ENCODE results near the gene LYRM7.
"Not testable (repeated sequence)": the region's sequence is repeated elsewhere in the genome, so short reads cannot be mapped to it uniquely, and the experiment has no call there.

Gene LYRM7

DNA sequence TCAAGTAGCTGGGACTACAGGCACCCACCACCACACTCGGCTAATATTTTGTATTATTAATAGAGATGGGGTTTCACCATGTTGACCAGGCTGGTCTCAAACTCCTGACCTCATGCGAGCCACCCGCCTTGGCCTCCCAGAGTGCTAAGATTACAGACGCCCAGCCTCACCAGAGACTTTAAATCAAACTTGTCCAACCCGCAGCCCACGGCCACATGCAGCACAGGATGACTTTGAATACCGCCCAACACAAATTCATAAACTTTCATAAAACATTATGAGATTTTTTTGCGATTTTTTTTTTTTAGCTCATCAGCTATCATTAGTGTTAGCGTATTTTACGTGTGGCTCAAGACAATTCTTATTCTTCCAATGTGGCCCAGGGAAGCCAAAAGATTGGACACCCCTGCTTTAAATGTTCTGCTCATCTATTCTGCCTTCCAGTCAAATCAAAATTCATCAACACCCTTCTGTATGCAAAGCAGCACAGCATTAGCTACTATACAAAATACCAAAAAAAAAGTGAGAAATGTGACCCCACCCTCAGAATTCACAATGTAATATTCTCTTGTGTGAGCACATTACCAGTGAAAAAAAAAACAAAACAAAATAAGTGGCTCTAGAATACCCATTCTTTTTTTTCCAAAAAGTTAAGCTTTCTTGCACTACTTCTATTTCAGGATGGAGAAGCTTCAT, 50.4 kb downstream of the LYRM7 start:
- DNase-seq (ENCODE audit: low read depth in 2 of 2), result no peak

DNA sequence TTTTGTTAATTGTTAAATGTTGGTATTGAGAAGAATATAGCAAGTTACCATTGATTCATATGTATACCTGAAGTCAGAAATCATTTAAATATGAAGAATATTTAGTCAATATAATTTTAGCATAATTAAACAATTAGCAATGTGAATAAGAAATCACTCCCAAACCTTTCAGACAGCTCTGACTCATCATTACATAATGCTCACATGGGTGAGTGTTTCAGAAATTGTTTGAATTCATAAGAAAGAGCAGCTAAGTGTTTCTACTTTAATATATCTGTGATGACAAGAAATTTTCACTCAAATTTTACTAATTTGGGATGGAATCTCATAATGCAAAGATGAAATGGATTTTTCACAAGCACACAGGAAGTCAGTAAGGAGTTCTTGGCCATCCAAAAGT, 51.1 kb downstream of the LYRM7 start:
- no peak for DNase-seq (ENCODE audit: low read depth in 2 of 2)

DNA sequence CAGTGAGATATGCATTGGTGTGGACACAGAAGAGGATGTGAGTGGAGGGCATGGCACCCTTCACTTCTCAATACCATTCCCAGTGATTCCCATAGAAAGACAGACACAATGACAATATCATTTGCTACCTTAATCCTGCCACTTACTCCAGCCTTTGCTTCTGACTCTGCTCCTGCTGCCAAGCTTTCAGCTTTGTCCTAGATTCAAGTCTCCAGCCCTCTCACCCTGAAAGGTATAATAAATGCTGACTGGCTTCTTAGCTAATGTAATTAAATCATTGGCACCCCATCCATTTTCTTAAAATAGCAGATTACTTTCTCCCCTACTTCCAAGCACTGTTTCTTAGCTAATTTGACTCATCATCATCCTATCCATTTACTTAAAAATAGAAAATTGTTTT, 52.0 kb downstream of the LYRM7 start:
- DNase-seq (ENCODE audit: low read depth in 2 of 2), result no peak

DNA sequence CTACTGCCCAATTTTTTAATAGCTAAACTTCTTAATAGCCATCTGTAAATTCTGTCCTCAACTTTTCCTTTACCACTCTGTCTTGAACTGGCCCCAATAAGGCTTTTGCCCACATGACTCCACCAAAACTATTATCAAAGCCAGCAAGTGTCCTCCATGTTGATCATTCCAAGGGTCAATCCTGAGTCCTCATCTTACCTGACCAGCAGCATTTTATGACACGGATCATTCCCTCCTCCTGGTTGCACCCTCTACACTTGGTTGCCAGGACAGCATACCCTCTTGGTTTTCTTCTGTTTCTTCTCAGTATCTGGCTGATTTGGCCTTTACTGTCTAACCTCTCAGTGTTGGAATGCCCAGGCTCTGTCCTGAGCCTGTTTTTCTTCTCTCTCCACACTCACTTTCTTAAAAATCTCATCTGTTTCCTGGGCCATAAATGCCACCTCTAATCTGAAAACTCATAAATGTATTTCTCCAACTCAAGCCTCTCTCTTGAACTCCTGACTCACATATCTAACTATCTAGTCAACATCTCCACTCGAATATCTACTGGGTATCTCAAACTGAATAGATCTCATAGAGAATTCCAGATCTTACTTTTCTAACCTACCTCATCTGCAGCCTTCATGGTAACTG, 53.1 kb downstream of the LYRM7 start:
- no peak for DNase-seq (ENCODE audit: low read depth in 2 of 2)

DNA sequence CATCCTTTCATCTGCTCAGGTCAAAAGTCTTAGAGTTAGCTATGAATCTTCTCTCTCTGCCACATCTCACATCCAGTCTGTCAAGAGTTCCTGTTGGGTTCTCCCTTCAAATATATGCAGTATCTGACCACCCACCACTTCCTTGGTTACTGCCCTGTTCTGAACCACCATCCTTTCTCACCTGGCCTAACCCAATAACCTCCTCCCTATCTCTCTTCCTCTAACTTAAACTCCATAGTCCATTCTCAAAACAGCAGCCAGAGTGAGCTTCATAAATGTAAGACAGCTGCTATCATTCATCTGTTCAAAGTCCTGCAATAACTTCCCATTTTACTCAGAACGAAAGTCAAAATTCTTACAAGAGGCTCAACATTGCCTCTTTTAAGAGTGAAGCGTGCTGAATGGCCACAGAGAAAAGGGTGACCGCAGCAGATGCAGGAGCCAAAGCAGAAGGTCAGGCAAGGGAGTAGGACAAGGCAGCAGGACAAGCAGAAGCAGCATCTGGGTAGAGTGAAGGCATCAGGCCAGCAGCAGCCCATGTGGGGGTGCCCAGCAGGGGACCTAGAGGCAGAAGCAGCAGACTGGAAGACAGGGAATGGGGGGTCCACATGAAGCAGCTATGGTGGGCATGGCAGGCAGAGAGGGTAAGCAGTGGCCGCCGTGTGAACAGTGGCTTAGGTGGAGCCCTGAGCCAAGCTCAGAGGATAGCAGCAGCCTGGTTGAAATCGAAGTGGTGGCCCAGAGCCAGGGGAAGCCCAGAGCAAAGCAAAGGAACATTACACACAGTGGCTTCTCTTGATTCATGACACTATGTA, 53.9 kb downstream of the LYRM7 start:
- DNase-seq (ENCODE audit: low read depth in 2 of 2), result no peak

DNA sequence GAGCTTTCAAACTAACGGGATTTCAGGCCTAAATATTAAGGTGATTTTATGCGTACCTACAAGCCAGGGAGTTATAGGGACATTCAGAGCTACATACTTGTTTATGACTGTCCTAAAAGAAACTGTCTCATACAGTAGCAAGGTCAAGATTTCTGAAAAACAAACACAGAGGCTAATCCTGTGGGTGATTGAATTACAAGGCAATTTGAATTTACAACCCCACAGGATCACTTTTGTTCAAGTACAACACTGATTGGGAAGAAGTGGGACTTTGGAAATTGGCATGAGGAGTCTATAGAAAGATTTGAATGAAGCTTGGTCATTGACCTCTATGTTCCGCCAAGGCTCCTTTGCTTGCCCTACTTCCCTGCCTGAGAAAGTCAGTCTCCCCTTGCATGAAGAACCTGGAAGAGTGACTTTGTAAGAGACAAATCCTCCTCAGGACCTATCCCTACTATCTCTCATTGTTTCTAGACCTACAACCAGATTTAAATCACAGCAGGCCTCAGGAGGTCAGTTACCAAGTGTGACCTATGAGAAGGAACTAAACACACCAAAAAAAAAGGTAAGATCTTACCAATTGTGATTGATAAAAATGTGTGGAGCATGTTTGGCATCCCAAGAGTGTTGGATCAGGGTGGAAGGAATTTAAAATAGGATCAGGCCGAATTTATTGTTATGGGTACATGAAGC, 54.7 kb downstream of the LYRM7 start:
- DNase-seq (ENCODE audit: low read depth in 2 of 2), result no peak

DNA sequence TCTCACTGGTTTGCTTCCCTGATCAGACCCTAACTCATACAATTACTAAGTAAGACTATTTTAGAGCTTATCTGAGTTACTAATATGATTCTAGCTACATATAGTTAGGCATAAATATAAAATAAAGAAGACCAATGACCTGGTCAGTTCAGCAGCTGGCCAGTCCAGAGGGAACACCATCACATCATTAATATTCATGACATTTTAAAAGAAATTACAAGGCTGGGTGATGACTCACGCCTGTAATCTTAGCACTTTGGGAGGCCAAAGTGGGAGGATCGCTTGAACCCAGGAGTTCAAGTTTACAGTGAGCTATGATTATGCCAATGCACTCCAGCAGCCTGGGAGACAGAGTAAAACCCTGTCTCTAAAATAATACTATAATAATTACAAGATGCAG, 56.2 kb downstream of the LYRM7 start:
- DNase-seq (ENCODE audit: low read depth in 2 of 2), result no peak

DNA sequence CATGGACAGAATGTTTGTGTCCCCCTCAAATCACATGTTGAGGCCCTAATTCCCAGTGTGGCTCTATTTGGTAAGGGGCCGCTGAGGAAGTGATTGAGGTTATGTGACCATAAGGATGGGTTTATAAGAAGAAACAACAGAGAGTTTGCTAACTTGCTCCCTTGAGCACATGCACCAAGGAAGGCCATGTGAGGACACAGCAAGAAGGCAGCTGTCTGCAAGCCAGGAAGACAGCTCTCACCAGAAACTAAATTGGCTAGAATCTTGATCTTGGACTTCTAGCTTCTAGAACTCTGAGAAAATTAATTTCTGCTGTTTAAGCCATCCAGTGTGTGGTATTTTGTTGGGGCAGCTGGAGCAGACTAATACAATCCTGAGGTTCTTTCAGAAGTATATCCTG, 57.9 kb downstream of the LYRM7 start:
- no peak for DNase-seq (ENCODE audit: low read depth in 2 of 2)

DNA sequence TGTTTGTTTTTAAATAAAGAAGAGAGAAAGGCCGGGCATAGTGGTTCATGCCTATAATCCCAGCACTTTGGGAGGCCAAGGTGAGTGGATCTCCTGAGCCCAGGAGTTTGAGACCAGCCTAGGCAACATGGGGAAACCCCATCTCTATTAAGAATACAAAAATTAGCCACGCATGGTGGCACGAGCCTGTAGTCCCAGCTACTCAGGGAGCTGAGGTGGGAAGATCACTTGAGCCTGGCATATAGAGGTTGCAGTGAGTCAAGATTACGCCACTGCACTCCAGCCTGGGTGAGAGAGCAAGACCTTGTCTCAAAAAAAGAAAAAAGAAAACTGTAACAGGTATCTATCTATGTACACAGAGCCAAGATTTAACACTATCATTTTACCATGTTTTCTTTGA, 58.9 kb downstream of the LYRM7 start:
- no peak for DNase-seq (ENCODE audit: low read depth in 2 of 2)

DNA sequence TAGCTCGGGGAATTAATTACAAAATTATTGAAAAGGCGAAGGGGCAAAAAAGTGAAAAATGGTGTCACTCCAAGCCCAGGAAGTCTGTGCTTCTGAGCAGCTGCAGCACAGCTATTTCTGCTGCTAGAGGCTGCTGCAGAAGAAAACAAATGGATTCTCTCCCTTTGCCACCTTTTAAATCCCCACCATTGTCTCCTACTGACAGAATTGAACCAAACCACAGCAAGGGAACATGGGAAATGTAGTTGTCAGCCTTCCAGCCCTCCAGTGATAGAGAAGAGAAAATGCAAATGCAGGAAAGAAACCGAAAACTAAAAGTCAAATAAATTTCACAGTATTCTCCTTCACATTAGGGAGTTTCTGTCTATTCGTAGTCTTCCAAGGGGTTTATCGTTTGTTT, 59.7 kb downstream of the LYRM7 start:
- no peak for DNase-seq (ENCODE audit: low read depth in 2 of 2)

DNA sequence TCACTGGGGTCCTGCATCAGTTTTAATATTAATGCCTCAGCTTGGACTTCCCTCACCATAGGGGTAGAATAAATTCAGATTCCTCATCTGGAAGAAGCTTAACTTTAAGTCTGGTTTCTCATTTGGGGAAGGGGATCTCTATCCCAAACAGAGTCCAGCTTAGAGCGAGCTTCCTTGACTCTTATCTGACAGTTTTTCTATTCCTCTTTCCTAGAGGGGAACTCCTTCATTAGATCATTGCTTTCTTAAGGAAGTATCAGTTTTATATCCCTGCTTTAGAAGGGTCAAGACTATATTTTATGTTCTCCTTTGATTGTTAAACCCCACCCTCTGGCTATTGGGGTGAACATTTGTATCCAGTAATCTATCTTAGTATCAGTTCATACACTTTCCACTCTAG, 68.9 kb downstream of the LYRM7 start:
- DNase-seq (ENCODE audit: low read depth in 2 of 2), result no peak

DNA sequence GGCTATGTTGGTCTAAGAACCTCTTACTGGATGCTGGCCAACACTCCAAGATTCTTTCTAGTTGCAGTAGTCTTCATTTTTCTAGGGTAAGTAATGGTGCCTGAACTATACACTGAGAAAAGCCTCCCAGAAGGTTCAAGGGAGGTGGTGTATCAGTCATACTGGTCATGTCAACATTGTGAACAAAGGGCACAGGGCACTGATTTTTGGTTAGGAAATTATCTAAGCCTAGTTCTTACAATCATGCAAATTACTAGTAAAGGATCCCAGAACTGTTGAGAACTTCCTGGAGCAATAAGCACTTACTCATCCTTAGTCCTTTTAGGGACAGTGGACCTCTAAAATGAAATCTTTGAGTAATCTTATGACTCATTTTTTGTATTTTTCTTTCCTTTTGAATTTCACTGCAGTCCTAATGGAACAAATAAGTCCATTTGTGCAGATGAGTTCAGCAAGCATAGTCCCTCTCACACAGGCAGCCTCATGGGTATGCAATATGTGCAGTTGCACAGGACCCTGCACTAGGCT, 72.0 kb downstream of the LYRM7 start:
- DNase-seq (ENCODE audit: low read depth in 2 of 2), result peak; percentile 36 to 37

DNA sequence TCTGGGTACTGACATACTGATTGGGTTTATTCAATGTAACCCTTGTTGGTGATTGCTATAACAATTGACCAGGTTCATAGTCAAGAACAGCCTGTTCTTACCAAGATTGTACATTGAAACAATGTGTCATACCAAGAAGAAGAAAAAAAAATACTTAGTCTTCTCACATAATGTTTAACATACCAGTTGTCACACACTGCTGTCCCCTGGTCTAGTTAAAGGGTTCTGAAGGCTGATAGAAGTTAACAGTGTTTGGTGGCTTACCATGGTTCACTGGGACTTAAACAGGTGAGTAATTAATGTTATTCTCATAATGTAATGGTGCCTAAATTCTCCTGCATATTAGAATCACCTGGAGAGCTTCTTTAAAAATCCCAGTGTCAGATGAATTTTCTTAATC, 74.6 kb downstream of the LYRM7 start:
- no peak for DNase-seq (ENCODE audit: low read depth in 2 of 2)

DNA sequence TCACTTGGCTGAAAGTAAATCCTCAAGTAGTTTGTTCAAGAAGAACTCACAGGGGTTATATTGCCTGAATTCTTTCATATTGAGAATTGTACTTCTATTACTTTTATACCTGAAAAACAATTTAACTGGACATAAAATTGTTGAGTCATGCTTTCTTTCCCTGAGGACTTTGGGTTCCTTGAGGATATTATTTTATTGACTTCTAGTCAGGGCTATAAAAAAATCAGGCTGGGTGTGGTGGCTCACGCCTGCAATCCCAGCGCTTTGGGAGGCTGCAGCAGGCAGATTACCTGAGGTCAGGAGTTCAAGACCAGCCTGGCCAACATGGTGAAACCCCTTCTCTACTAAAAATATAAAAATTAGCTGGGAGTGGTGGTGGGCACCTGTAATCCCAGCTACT, 75.2 kb downstream of the LYRM7 start:
- no peak for DNase-seq (ENCODE audit: low read depth in 2 of 2)

DNA sequence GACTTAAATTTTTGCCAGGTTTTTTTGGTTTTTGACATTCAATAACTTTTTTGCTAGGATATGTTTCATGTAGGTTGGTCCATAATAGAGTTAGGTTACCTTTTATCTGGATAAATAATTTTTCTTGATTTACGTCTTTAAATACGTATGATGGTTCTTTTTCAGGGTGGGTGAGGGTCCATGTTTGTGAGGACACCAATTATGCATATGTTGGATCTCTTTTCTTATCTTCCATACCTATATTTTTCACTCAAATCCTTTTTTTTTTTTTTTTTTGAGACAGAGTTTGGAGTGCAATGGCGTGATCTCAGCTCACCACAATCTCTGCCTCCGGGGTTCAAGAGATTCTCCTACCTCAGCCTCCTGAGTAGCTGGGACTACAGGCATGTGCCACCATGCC, 75.8 kb downstream of the LYRM7 start:
- DNase-seq (ENCODE audit: low read depth in 2 of 2), result no peak

DNA sequence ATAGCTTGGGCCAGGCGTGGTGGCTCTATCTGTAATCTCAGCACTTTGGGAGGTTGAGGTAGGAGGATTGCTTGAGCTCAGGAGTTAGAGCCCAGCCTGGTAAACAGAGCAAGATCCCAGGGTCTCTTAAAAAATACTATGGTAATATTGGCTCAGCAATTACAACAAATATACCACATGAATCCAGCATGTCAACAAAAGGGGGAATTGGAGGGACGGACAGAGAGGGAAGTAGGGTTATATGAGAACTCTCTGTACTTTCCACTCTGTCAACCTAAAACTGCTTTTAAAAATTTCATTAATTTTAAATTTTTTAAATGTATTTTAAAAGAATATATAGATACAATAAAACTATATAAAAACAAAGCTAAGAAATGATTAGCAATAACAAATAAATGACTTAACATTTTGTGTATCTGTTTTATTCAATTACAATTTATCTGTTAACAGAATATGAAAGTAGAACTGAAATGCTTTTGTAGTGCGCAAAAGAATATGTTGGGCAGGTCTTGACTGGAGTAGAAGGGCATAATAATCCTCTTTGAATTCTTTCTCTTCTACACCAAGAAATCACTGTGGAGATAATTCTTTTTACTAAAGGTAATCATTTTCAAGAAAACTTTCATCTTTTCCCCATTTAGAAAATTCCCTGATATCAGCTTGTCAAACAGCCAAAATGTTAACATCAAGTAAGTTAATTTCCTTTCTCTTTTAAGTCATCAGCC, 80.2 kb downstream of the LYRM7 start:
- DNase-seq (ENCODE audit: low read depth in 2 of 2), result no peak

DNA sequence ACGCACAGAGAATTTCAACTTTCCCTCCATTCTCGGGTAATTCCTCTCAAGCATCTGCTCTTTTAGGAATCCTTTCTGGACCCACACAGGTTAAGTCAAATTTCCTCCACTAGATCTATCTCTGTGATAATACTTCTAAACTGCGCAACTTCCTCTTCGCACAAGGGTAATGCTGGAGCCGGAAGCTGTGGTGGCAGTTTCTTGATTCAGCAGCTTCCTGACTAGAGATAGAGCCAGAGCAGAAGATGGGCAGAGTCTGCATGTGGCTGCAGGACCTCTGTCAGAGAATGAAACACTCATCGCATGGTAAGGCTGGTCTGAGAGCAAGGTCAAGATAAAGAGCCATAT, 82.1 kb downstream of the LYRM7 start:
- DNase-seq (ENCODE audit: low read depth in 2 of 2), result no peak

DNA sequence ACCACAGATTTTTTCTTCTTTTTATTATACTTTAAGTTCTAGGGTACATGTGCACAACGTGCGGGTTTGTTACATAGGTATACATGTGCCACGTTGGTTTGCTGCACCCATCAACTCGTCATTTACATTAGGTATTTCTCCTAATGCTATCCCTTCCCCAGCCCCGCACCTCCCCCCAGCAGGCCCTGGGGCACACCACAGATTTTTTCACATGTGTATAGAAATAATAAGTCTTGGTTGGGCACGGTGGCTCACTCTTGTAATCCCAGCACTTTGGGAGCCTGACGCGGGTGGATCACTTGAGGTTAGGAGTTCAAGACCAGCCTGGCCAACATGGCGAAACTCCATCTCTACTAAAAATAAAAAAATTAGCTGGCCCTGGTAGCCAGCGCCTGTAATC, 83.3 kb downstream of the LYRM7 start:
- DNase-seq (ENCODE audit: low read depth in 2 of 2), result not testable (repeated sequence)

DNA sequence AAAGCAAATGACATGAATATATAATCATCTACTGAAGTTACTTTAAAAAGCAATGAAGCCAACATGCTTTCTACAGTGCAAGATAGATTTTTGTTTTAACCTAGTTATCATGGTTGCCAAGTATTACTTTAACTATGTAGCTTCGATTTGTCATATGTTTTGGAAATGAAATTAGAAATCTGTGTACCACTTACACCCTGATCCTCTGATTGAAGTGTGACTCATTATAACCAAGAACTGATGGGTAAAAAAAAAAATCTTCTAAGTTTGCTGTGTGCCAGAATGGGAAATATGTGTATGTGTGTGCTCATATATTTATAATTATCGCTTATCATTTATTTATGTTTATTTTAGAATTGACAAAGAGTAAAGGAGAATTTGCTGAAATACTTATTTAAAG, 84.0 kb downstream of the LYRM7 start:
- no peak for DNase-seq (ENCODE audit: low read depth in 2 of 2)

Data from fibroblast of skin of left biceps (primary cell).